Nephron progenitor cell (in vitro differentiated cells): ENCODE data around the gene TRDN.

Experiments used
- DNase-seq: peaks from one replicate; pipeline ENCODE4 v3.0.0; 2021
- H3K27ac Mint-ChIP-seq: 2 replicates; pipeline ENCODE4 v1.8.0; 2021; ENCODE audit warnings: mild to moderate bottlenecking, moderate library complexity, mixed read lengths
- H3K27me3 Mint-ChIP-seq: 2 replicates; pipeline ENCODE4 v1.8.0; 2021; ENCODE audit warnings: mild to moderate bottlenecking, low read depth, mixed read lengths; ENCODE audit not compliant: poor library complexity
- H3K36me3 Mint-ChIP-seq: 2 replicates; pipeline ENCODE4 v1.8.0; 2021; ENCODE audit warnings: low read depth, mixed read lengths
- H3K4me1 Mint-ChIP-seq: 2 replicates; pipeline ENCODE4 v1.8.0; 2021; ENCODE audit warnings: mixed read lengths
- H3K4me3 Mint-ChIP-seq: 2 replicates; pipeline ENCODE4 v1.8.0; 2021; ENCODE audit warnings: mild to moderate bottlenecking, moderate library complexity, mixed read lengths
- H3K9me3 Mint-ChIP-seq: 2 replicates; pipeline ENCODE4 v1.8.0; 2021; ENCODE audit warnings: mild to moderate bottlenecking, moderate library complexity, mixed read lengths
- CTCF ChIP-seq: fragments of 200-600 bp; sonication (generic); IDR thresholded peaks from 2 replicates; pipeline ENCODE4 v1.5.0; 2021; ENCODE audit warnings: antibody characterized with exemption

TRDN gene, protein sequence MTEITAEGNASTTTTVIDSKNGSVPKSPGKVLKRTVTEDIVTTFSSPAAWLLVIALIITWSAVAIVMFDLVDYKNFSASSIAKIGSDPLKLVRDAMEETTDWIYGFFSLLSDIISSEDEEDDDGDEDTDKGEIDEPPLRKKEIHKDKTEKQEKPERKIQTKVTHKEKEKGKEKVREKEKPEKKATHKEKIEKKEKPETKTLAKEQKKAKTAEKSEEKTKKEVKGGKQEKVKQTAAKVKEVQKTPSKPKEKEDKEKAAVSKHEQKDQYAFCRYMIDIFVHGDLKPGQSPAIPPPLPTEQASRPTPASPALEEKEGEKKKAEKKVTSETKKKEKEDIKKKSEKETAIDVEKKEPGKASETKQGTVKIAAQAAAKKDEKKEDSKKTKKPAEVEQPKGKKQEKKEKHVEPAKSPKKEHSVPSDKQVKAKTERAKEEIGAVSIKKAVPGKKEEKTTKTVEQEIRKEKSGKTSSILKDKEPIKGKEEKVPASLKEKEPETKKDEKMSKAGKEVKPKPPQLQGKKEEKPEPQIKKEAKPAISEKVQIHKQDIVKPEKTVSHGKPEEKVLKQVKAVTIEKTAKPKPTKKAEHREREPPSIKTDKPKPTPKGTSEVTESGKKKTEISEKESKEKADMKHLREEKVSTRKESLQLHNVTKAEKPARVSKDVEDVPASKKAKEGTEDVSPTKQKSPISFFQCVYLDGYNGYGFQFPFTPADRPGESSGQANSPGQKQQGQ

GRCh38 chr6:123636782-123637181 lies at the start of gene TRDN:
Gene TRDN (minus strand): TSS chr6:123636950. CDS start chr6:123636775, 175 bp downstream.
- no peak for TF ChIP-seq CTCF
- peak; percentile 1 for DNase-seq
- H3K4me1 Mint-ChIP-seq: peaks cover 25% of the 10 kb centered on the region
- H3K27ac Mint-ChIP-seq: peak within 1 kb of the TSS; percentile 95
- no peaks in the 10 kb centered on the region for H3K27me3 Mint-ChIP-seq
- H3K9me3 Mint-ChIP-seq: no peaks in the 10 kb centered on the region
- no peaks in the 10 kb centered on the region for H3K36me3 Mint-ChIP-seq
- H3K4me3 Mint-ChIP-seq: peak within 1 kb of the TSS; percentile 15

GRCh38 chr6:123681957-123682462 lies 45.3 kb upstream of the TRDN start:
- Mint-ChIP-seq H3K9me3 (no peaks in the 10 kb centered on the region), H3K36me3 (no peaks in the 10 kb centered on the region), H3K27ac (no peak overlapping the region), H3K4me3 (no peak overlapping the region), H3K27me3 (no peaks in the 10 kb centered on the region), H3K4me1 (no peaks in the 10 kb centered on the region)
- TF ChIP-seq CTCF: no peak
- DNase-seq: no peak

GRCh38 chr6:123677897-123678296 lies 41.1 kb upstream of the TRDN start:
- TF ChIP-seq CTCF: no peak
- DNase-seq: no peak
- H3K4me3 Mint-ChIP-seq: no peak overlapping the region
- H3K27ac Mint-ChIP-seq: no peak overlapping the region
- H3K27me3 Mint-ChIP-seq: peaks cover 5% of the 10 kb centered on the region
- peaks cover 15% of the 10 kb centered on the region for H3K9me3 Mint-ChIP-seq
- no peaks in the 10 kb centered on the region for H3K4me1 Mint-ChIP-seq
- no peaks in the 10 kb centered on the region for H3K36me3 Mint-ChIP-seq

GRCh38 chr6:123676793-123677192 lies 40.0 kb upstream of the TRDN start:
- Mint-ChIP-seq H3K27me3 (peaks cover 5% of the 10 kb centered on the region), H3K27ac (no peak overlapping the region), H3K9me3 (peaks cover 15% of the 10 kb centered on the region), H3K36me3 (no peaks in the 10 kb centered on the region), H3K4me3 (no peak overlapping the region), H3K4me1 (no peaks in the 10 kb centered on the region)
- DNase-seq: no peak
- TF ChIP-seq CTCF: no peak

DNA sequence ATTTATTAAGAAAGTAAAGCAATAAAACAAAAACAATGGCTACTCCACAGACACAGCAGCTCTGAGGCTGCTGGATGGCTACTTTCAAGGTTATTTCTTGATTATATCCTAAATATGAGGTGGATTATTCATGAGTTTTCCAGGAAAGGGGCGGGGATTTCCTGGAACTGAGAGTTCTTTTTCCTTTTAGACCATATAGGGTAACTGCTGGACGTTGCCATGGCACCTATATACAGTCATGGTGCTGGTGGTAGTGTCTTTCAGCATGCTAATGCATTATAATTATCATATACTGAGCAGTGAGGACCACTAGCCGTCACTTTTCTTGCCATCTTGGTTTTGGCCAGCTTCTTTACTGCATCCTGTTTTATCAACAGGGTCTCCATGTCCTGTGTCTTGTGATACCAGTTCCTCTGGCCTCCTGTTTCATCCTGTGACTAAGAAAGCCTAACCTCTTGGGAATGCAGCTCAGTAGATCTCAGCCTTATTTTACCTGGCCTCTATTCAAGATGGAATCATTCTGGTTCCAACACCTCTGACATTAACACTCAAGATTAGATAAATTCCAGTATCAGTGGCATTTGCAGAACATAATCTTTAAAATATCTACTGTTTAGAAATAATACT lies 32.3 kb upstream of the TRDN start:
- no peak for DNase-seq
- Mint-ChIP-seq H3K4me3 (no peak overlapping the region), H3K9me3 (peaks cover 3% of the 10 kb centered on the region), H3K27me3 (peaks cover 5% of the 10 kb centered on the region), H3K4me1 (no peaks in the 10 kb centered on the region), H3K36me3 (no peaks in the 10 kb centered on the region), H3K27ac (no peak overlapping the region)
- no peak for TF ChIP-seq CTCF
